GM18907 (cell line): ENCODE results near the gene WWC1.
"Not testable (repeated sequence)": the region's sequence is repeated elsewhere in the genome, so short reads cannot be mapped to it uniquely, and the experiment has no call there.

Experiments used
- ATAC-seq: cut with Tn5 transposase; IDR thresholded peaks from one replicate; pipeline ENCODE4 v1.9.1; 2021; ENCODE audit warnings: mild to moderate bottlenecking, moderate library complexity; ENCODE audit not compliant: unreplicated experiment

Gene WWC1

DNA sequence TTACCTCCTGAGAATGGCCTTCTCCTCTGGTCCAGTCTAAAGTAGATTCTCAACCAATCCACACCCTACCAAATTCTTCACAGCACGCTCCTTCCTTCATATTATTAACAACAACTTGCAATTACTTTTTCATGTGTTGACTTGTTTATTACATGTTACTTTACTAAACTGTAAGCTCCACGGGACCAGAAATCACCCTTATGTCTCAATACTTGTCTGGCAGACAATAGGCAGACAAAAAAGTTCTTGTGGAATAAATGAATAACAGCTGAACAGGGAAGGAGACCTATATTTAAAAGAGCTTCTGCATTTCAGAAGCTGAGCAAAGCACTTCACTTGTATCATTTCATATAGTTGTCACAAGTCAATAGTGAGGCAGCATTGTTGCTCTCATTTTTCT is 5.7 kb upstream of the WWC1 start:
- no peak for ATAC-seq

GRCh38 chr5:168286386-168286785 is 5.1 kb upstream of the WWC1 start:
- ATAC-seq, result no peak

- ATAC-seq, result not testable (repeated sequence)
Observed at GRCh38 chr5:168286863-168287262, 4.6 kb upstream of the WWC1 start.

- ATAC-seq, result no peak
Observed at GRCh38 chr5:168287362-168287761, 4.1 kb upstream of the WWC1 start.

GRCh38 chr5:168288349-168289245 is 2.8 kb upstream of the WWC1 start:
- ATAC-seq, result no peak

GRCh38 chr5:168290902-168291341 is 523 bp upstream of the WWC1 start:
- ATAC-seq, result no peak

DNA sequence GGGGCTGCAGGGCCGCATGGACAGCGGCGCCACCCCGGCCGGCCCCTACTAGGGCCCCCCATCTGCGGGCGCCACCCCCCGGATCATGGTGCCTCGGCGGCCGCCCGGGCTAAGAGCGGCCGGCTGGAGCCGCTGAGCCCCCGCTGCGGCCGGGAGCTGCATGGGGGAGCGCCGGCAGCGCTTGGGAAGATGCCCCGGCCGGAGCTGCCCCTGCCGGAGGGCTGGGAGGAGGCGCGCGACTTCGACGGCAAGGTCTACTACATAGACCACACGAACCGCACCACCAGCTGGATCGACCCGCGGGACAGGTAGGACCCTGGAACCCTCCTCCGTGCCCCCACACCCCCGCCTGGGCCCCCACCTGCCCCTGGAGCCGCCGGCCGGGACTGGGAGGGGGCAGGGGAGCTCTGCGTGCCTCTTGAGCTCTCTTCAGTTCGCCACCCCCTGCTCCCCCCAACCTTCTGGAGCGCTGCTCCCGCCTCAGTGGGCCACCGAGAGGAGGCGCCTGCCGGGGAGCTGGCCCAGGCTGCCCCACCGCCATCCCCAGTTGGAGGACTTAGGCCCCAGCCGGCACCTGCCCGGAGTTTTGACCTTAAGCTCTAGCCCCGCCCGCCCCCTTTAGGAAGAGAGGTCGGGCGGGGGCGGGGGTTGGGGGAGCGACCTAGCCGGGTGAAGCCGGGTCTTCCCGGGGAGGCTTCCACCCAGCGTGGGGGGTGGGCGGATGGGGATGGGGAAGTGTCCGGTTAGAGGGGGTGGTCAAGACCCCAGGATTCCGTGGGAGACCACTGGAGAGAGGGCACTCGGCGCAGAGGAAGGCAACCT is 730 bp downstream of the WWC1 start:
- ATAC-seq, result peak; percentile 8

- no peak for ATAC-seq
Observed at GRCh38 chr5:168292786-168293696, 1.6 kb downstream of the WWC1 start.

GRCh38 chr5:168295574-168296201 is 4.2 kb downstream of the WWC1 start:
- no peak for ATAC-seq

DNA sequence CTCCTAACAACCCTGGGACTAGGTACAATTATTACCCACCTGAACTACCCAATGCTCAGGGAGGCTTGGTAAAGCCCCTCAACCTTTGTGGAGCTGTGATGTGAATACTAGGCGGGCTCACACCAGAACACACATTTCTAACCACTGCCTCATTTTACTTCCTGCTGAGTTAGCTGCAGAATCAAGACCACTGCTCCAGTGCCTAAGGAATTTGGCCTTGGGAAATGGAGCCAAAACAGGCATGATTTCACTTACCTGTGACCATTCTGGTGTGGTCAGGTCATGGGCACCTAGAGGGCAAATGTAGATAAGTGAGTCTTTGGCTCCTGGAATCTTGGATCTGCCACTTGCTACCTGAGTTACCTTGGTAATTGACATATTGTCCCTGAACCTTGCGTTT is 5.2 kb downstream of the WWC1 start:
- ATAC-seq, result no peak

GRCh38 chr5:168298949-168299348 is 7.5 kb downstream of the WWC1 start:
- no peak for ATAC-seq

DNA sequence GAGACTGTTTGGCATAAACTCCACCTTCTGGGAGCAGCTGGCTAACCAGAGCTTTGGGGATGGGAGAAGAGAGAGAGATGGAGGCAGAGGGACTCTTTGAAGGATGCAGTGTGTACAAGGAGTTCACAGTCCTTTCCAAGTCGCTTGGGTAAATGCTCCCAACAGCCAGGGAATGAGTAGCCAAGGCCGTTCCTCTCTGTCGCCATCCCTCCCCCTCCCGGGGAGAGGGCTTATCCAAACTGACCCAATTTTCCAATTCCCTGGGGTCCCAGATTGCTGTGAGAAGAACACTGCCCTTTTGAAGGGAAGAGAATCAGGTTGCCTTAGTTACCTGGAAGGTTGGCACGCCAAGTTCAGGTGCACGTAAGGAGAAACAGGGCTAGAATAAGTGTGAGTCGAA is 7.9 kb downstream of the WWC1 start:
- ATAC-seq, result no peak

DNA sequence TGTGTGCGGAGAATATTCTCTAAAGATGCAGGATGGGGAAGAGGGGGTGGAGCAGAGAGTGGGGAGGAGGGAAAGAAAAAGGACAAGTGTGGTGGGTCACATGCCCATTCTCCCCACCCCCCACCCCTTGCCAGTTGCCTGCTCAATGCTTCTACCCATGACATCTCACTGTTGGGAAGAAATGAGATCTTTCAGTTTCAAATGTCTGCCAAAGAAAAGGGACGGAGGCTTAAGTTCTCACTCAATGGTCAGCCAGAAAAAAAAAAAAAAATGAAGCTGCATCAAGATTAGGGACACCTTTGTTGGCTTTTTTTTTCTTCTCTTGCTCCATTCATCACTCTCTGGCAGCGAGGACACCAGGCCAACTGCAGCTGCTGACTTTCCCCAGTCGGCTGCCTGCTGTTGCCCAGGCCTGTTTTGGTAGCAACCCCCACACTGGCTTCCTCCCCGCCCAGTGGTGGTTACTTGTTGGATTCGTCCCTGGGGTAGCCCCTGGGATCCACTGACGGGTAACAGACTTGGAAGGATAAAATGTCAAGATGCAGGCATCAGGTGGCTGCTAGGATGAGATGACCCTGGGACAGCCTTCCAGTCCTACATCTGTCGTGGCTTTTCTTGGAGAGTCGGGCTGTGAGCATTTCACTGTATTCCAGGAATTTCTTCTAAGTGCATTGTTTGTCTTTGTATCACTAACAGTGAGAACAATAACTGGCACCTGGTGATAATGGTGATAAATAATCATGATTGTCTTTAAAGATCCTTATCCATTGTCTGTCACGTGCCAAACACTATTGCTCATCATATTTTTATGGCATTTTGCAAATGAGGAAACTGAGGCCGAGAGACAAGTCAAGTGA is 9.1 kb downstream of the WWC1 start:
- no peak for ATAC-seq

DNA sequence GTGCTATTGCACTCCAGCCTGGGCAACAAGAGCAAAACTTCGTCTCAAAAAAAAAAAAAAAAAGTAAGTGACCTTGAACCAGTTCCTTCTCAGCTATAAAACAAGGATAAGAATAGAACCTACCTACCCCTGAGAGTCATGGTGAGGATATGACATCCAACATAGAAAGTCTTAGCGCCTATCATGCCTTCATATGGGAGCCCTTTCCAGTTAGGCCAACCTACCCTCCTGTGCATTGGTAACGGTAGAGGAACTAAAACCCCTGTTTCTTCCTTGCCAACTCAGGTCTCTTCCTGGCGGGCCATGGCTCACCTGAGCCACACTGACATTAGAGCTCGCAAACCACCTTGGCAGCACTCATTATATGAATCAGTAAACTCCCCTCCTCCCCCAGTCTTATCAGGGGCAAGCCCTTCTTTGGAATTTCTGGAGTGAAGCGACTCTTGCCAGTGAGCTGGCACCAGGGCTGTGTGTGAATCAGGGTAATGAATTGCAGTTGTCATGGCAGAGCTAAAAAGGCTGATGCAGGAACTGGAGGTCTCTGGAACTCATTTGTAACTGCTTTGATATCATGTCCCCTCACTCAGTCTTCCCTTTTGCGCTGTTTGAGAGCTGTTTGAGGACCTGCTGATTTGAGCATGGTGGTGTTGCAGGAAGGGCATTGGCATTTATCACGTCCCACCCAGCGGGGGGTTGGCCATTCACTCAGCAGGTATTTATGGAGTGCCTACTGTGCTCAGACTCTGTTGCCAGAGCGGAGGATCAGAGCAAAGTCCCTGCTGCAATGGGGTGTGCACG is 10.3 kb downstream of the WWC1 start:
- ATAC-seq, result no peak

DNA sequence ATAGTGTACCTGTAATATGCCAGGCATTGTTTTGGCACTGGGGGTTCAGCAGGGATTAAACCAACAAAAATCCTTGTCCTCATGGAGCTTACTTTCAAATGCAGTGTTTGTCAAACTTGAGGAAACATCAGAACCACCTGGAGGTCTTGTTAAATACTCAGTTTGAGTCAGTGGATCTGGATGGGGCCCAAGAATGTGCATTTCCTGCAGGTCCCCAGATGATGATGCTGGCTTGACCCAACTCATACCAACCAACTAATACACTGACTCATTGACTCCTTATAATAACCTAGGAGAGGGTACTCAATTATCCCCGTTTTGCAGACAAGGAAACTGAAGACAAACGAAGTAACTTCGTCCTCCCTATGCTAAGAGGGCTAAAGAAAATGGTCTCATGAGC is 11.3 kb downstream of the WWC1 start:
- no peak for ATAC-seq

DNA sequence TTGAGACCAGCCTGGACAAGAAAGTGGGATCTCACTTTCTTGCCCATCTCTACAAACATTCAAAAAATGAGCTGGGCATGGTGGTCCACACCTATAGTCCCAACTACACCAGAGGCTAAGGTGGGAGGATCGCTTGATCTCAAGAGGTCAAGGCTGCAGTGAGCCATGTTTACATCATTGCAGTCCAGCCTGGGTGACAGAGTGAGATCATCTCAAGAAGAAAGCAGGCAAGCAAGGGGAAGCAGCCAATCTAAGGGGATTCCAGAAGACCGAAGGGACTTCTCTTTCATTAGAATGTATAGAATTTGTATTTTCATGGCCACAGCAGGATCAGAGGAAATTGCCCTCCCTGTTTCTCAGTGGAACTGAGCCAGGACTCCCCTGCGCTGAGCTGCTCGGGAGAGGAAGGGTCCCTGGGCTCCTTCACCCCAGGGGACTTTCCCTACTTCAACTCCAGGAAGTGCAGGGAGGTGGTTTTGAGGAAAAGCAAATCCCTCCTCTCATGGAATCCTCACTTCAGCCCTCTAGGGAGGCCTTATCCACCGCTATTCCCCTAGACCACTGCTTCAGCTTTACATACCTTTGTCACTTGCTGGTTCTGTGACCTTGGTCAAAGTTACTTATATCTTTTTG is 12.1 kb downstream of the WWC1 start:
- no peak for ATAC-seq

GRCh38 chr5:168304349-168304748 is 12.9 kb downstream of the WWC1 start:
- ATAC-seq, result no peak

GRCh38 chr5:168305281-168305680 is 13.8 kb downstream of the WWC1 start:
- no peak for ATAC-seq
